SKM-1 (cell line): ENCODE measurements around the gene PIN1.

Source experiments
- DNase-seq: peaks from one replicate; lab custom pipeline; 2025; ENCODE audit not compliant: unreplicated experiment; lab: John Stamatoyannopoulos, UW

Gene PIN1

DNA sequence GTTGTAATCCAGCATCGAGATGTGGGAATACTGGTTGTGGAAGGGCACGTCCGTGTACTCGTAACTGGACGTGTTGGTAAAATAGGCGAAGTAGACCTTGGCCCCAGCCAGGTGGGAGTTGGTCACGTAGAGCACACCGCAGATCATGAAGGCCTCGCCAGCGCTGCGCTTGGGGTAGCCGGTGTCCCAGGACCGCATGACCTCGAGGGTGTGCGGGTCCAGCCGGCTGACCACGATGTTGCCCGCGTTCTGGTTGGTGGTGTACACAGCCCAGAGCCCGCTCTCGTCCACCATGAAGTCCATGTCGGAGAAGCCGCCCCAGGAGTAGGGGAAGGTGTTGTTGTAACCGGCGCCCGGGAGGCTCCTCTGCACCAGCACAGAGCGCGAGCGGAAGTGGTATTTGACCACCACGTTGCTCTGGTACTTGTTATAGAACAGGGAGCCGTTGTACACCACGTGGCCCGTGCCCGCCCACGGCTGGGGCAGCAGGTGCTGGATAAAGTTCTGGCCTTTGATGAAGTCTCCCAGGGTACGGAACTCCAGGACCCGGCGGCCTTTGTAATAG is 19.2 kb downstream of the PIN1 start:
- no peak for DNase-seq

DNA sequence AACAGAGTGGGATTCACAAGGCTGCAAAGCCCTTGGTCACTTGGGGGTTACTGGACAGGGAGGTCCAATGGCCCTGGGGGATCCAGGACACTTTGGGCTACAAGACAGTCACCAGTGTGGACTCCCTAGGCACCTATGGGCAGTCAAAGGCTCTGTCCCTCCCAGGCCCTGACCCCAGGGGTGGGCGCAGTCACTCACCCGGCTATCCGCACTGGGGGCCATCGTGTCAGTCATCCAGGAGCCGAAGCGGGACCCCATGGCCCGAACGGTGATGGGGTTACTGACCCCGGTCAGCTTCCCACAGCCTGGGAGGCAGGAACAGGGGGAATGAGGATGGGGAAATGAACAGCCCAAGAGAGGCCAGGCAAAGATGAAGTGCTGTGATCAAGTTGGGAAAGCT is 21.5 kb downstream of the PIN1 start:
- no peak for DNase-seq

DNA sequence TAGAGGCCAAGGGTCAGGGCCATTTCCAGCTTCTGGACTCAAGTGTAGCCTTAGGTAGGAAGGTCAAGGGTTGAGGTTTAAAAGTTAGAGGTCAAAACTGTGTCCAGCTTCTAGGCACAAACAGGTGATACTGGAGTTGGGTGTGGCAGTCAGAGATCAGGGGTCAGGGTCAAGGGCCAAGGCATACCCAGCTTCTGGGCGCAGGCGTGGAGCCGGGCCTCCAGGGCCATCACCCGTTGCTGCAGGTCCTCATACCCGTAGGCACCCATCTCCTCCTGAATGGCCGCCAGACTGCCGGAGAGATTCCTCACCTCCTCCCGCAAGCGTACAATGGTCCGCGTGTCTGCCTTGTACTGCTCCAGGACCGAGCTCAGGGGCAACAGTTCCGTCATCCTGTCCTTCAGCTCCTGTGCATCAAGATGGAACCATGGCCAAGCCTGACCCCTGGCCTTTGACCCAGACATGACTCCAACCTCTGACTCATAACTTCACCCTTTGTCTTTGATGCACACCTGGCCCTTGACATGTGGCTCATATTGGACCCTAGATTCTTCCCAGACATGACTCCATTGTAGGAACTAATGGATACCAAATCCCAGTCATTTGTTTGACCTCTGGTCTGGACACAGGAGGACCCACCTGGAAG is 22.1 kb downstream of the PIN1 start:
- no peak for DNase-seq

DNA sequence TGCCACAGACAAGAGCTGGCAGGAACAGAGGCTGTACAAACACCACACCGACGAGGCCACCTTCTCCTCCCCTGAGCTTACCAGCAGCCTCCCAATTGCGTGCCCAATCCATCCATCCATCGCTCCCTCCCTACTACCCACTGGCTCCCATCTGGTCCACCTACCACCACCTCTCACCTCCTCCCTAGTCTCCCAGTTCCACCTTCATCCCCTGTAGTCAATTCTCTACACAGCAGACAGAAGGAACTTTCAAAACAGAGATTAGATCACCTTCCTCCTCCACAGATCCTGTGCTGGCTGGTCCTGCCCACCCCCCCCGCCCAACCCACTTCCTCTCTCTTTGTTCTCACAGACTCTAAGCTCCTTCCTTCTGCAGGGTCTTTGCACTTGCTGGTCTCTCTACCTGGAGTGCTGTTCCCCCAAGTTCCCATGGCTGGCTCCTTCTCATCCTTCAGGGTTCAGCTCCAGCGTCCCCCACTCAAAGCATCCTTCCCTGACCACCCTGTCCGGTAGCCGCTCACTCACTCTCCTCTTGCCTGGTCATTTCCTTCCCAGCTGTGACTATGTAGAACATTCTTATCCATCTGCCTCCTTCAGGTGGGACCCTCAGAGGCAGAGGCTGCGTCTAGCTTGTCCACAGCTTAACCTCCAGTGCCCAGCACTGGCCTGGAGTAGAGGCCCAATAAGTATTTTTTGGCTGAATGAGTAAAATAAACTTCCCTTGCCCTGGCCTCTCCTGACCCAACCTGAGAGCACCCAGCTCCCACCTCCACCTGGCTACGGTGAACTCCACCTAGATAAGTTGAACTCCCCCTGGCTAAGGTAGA is 23.0 kb downstream of the PIN1 start:
- DNase-seq, result peak; percentile 38

DNA sequence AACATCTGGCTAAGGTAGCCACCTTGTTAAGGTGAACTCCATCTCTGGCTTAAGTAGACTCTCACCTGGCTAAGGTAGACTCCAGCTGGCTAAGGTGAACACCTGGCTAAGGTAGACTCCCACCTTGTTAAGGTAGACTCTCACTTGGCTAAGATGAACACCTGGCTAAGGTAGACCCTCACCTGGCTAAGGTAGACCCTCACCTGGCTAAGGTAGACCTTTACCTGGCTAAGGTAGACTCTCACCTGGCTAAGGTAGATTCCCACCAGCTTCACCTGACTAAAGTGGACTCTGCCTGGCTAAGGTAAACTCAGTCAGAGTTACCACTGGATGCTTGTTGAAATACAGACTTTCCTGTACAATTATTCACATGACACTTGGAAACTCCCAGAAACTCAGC is 23.6 kb downstream of the PIN1 start:
- DNase-seq, result no peak

DNA sequence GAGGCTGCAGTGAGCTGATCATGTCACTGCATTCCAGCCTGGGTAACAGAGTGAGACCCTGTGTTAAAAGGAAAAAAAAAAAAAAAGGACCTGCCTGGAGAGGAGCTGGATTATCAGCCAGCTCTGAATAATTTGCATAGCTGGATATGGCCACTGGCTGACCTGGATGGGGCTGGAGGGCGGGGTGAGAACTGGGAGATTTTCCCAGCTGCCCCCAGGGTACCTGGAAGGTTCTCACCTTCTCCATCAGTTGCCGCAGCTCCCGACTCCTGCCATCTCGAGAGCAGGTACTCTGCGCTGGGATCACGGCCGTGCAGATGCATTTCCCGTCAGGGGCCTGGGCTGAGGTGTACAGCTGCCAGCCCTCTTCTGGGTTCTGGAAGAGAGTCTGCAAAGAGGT is 25.3 kb downstream of the PIN1 start:
- no peak for DNase-seq

DNA sequence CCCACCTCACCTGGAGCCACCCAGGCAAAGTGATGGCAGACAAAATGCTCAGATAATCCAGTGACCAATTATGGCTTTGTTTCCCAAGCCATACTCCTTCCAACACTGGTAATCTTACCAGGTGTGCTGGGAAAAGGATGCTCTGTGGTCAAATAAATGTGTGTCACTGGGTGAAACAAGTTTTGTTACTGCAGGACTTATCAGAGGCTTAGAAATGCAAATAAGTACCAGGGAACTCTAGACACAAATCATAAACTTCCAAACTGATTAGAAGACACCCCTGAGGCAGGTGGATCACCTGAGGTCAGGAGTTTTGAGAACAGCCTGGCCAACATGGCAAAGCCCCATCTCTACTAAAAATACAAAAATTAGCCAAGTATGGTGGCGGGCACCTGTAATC is 26.4 kb downstream of the PIN1 start:
- DNase-seq, result no peak

DNA sequence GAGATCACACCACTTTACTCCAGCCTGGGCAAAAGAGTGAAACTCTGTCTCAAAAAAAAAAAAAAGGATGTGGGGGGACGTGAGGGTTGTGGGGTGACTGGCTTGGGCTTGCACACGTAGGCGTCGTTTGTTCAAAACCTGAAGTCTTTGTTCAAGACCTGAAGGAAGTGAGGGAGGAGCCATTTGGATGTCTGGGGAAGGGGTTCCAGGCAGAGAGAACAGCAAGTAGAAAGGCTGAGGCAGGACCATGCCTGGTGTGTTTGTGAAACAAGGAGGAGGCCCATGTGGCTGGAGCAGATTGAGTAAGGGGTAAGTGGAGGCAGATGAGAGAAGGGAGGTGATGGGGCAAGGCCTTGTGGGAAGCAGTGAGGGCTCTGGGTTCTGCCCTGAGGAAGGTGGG is 27.8 kb downstream of the PIN1 start:
- no peak for DNase-seq

DNA sequence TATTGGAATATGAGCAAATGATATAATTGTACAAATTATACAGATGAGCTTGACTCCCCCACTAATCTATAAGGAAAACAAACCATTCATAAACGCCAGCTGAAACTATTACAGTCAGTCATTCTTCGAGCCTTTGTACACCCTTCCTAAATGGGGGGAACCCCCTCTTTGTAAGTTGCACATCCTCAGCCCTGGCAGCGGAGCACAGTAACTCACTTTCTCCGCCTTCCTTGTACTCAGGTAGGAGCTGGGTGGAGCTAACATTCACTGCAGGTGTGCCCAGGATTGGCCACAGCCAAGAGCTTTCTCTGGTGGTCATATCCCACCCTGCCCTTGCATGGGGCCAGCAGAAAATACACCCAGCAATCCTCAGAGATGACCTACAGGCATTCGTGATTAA is 28.6 kb downstream of the PIN1 start:
- DNase-seq, result no peak

DNA sequence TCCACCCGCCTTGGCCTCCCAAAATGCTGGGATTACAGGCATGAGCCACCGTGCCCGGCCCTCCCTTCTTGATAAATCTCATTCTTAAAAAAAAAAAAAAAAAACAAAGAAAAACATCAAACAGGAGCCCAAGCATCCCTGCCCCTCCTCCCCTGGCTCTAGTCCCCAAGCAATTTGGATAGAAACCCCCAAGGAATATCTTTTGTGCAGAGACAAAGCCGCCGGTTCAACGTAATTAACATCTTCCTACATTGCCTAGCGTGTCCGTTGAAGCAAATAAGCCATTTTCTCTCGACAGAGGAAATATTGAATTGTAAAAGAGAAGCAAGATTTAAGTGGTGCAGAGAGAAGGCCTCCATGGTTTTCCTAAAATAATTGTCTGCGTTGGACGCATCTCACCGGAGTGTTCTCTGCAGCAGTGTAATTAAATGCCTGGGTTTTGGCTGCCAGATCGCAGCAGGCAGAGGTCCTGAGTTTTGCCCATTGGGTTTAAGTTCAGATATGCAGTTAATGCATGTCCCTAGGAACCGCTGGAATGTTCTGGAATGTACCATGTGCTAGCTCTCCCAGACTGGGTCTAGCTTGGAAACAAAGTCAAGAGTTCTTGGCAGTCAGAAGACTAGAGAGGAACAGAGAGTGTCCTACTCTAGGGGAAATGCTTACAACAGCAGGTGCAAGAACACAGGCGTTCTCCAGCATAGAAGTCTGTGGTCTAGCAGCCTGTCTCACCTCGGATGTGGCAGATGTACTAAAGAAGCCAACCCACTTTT is 30.8 kb downstream of the PIN1 start:
- no peak for DNase-seq

DNA sequence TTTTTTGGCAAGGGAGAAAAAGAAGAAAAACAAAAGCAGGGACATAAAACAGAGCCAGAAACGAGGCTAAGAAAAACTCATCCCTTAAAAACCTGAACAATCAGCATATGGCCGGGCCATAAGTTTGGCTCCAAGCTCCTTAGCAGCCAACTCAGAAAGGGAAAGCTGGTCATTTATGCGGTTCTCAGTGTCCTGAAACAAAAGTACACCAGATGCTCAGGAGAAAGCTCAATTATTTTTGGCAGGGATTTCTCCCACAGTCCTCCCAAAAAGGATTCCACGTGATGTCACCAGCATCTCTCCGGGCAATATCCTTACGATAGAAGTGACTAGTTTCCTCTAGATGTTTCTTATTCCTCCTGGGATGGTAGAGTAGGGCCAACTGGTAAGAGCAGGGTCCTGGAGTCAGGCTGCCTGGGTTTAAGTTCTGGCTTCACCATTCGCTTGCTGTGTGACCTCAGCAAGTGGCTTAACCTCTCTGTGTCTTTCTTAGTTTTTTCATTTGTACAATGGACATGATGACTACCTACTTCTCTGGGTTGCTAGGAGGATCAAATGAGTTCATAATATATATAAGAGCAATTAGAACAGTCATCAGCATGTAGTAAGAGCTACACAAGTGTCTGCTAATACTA is 34.0 kb downstream of the PIN1 start:
- no peak for DNase-seq

DNA sequence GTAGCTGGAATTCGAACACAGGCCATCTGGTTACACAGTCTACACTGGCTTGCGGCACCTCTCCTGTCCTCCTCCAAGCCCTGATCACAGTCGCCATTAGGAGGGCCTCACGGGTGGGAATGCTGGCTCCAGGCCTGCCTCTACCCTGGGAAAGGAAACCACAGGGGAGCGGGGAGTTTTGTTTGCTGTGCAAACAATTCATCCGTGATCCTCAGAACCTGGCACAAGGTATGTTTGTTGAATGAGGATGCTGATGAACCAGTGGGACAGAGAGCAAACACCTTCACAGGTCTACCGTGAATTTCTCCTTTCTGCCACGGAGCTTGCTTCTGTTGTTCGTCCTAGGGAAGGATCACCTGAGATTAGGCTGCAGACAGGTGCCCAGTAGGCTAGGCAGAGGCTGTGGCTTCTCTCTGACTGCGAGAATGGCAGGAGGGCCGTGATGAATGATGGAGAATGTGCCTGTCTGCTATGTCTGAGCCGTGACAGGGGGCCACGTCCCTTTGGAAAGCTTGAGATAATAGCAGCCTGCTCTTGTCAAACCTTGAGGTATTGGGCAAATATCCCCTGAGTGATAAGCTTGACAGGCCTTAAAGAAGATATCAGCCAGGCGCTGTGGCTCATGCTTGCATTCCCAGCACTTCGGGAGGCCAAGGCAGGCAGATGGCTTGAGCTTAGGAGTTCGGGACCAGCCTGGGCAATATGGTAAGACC is 36.7 kb downstream of the PIN1 start:
- no peak for DNase-seq

DNA sequence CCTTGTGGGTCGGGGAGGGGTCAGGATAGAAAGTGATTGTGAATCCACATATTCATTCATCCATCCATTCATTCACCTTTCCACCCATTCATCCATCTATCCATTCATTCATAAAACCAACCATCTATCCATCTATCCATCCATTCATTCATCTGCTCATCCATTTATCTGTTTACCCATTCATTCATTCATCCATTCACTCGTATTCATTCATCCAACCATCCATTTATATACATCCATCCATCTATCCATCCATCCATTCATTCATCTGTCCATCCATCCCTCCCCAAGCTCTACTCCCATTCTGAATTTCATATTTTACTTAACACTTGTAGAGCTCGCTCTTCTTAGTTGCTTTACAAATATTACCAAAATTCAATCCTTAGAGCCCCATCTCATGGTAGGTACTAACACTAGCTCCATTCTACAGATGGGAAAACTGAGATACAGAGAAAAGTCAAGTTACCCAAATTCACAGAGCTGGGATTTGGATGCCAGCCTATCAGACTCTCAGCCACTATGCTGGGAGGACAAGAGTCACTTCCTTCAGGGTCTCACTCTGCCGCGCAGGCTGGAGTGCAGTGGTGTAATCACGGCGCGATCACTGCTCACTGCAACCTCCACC is 37.6 kb downstream of the PIN1 start:
- DNase-seq, result no peak

DNA sequence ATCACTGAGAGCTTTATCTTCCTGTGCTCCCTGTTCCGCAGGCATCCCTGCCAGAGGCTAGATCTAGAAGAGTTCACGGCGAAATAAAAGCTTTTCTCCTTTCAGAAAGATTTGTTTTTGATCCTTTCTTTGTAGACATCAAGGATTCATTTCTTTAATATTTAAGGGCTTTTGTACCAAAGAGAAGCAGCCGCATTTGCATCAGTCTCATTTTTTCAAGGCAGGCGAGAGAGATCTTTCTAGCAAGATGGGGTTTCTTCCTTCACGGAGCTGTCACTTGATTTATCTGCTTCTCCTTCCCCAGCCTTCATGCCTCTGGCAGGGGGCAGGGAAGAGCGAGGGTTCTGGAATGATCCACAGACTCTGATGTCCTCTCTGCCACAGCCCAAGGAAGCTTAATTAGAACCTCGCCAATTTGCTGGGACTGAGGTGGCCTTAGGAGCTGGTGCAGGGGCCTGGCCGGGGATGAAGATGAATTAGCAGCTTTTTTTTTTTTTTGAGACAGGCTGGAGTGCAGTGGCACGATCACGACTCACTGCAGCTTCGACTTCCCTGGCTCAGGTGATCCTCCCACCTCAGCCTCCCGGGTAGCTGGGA is 40.0 kb downstream of the PIN1 start:
- DNase-seq, result no peak

DNA sequence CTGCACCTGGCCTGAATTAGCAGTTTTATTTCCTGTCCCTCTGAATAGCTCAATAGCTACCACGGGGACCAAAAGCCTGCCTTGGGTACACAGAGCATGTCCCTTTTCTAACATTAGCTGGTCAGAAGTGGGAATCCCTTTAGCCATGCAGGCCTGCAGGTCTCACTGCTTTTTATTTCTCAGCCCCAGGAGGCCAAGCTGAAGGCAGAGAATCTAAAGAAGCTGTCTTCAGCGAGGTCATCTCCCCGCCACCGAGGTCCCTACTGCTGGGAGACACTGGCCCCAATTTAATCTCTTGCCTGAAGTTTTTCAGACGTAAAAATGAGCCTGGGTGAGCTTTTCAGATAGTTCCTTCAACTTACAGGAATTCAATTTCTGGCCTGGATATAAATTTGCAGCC is 40.7 kb downstream of the PIN1 start:
- no peak for DNase-seq

DNA sequence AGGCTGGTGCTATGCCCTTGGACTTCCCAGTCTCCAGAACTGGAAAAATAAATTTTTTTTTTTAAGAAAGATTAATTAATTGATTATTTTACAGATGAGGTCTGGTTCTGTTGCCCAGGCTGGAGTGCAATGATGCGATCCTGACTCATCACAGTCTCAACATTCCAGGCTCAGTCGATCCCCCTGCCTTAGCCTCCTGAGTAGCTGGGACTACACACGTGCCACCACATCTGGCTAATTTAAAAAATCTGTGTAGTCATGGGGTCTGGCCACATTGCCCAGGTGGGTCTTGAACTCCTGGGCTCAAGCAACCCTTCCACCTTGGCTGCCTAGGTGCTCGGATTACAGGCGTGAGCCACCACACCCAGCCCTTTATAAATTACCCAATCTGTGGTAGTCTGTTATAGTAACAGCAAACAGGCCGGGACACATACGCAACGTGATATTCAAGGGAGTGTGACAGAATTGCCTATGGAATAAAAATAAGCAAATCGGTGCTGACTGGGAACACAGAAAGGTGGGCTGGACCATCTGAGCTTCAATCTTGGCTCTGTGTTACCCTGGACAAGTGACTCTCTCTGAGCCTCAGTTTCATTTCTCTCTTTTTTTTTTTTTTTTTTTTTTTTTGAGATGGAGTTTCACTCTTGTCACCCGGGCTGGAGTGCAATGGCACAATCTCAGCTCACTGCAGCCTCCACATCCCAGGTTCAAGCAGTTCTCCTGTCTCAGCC is 42.8 kb downstream of the PIN1 start:
- no peak for DNase-seq

DNA sequence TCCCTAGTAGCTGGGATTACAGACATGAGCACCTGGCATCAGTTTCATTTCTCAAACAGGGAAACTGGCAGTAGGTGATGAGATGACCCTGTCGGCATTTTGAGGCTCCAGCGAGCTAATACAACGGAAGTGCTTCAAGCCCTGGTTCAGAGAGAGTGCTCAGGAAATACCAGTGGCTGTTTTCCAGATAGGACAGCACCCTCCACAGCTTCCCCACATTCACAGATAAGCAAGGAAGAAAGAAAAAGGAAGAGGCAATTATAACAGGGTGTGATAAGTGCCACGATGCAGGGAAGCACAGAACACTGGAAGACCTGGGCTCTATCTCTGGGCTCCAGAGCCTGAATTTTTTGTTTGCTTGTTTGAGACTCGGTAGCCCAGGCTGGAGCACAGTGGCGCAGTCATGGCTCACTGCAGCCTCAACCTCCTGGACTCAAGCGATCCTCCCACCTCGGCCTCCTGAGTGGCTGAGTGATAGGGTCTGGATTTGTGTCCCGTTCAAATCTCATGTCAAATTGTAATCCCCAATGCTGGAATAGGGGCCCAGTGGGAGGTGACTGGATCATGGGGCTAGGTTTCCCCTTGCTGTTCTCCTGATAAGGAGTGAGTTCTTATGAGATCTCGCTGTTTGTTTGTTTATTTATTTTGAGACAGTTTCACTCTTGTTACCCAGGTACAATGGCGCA is 43.5 kb downstream of the PIN1 start:
- no peak for DNase-seq

DNA sequence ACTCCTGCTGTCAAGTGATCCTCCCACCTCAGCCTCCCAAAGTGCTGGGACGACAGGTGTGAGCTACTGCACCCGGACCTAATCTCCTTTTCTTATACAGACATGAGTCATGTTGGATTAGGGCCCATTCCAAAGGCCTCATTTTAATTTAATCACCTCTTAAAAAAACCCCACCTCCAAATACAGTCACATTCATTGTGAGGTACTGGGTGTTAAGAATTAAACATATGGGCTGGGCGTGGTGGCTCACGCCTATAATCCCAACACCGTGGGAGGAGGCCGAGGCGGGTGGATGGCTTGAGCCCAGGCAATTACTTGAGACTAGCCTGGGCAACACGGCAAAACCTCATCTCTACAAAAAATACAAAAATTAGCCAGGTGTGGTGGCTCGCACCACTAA is 46.6 kb downstream of the PIN1 start:
- no peak for DNase-seq
